GM19043 (cell line): ENCODE measurements around the gene THAP4.

Experiments used
- ATAC-seq: cut with Tn5 transposase; IDR thresholded peaks from one replicate; pipeline ENCODE4 v1.9.1; 2021; ENCODE audit warnings: low read depth; ENCODE audit not compliant: unreplicated experiment

Gene THAP4, protein sequence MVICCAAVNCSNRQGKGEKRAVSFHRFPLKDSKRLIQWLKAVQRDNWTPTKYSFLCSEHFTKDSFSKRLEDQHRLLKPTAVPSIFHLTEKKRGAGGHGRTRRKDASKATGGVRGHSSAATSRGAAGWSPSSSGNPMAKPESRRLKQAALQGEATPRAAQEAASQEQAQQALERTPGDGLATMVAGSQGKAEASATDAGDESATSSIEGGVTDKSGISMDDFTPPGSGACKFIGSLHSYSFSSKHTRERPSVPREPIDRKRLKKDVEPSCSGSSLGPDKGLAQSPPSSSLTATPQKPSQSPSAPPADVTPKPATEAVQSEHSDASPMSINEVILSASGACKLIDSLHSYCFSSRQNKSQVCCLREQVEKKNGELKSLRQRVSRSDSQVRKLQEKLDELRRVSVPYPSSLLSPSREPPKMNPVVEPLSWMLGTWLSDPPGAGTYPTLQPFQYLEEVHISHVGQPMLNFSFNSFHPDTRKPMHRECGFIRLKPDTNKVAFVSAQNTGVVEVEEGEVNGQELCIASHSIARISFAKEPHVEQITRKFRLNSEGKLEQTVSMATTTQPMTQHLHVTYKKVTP

DNA sequence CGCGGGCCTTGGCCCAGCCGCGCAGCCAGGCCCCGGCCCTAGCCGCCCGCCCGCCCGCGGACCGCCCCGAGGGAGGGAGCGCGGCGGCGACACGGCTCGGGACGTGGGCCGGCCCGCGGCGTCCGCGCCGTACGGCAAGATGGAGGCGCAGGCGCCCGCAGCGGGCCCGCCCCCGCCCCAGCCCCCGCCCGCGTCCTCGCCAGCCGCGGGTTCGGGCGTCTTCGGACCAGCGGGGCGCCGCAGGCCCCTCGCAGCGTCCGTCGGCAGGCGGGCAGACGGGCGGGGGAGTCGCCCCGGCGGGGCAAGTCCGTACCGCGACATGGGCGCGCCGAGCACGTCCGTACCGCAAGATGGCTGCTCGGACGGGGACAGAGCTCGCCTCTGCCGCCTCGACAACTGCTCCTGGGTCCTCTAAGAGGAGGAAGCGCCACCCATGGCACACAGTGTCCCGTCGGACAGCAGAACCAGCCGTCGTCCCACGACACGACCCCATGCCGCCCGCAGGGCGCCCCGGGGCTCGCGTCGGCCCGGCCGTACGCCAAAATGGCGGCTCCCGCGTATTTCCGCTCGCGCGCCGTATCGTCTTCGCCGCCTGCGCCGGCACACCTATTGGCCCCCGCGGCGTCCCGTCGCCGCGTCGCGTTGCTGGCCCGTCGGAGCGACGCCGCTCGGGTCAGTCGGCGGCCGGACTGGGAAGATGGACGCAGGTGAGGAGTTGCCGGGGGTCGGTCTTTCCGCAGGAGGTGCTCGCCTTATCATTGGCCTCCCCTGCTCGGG lies at the start of gene THAP4, which contains the start of gene ATG4B:
THAP4 (minus strand) TSS at position 141 of the 777 bp plus-strand sequence. CDS start 141 bp downstream, outside the sequence.
ATG4B (plus strand) TSS at position 676 of the 777 bp plus-strand sequence; CDS start at position 698, 22 bp downstream.
- peak; percentile 43 for ATAC-seq

DNA sequence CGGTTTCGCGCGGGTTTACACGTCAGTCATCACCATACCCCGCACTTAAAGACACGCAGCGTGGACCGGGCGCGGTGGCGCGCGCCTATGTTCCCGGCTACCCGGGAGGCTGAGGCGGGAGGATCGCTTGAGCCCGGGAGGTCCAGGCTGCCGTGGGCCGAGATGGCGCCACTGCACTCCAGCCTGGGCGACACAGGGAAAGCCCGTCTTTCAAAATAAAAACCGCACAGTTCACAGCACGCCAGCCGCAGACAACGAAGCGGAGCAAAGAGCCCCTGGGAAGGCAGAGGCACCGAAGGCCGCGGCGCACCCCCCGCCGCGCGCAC lies 49.3 kb upstream of the THAP4 start:
- ATAC-seq = peak; percentile 6

DNA sequence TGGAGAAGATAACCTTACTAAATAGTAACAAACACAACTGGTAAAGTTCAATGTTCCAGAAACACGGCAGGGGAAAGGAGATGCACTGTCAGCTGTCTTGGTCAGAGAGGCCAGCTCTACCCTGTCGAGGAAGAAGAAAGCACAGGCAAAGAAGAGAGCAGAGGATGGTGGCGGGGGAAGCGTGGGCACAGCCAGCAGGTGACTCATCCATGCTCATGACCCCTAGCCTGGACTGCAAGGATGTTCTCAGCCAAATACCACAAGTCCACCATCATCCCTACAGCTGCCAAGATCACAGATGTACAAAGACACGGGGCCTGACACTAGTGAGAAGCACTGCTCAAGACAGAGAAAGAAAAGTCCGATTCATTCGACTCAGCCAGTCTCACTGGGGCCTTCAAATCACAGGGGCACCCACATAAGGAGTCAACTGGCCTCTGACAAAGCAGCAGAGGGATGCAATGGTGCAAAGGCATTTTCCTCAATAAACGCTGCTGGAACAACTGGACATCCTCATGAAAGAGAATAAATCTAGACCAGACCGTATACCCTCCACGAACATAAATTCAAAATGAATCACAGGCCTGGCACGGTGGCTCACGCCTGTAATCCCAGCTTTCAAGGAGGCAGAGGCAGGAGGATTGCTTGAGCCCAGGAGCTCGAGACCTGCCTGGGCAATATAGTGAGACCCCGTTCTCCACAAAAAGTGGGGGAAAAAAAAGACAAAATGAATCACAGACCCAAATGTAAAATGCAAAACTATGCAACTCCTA lies 44.1 kb upstream of the THAP4 start:
- no peak for ATAC-seq

DNA sequence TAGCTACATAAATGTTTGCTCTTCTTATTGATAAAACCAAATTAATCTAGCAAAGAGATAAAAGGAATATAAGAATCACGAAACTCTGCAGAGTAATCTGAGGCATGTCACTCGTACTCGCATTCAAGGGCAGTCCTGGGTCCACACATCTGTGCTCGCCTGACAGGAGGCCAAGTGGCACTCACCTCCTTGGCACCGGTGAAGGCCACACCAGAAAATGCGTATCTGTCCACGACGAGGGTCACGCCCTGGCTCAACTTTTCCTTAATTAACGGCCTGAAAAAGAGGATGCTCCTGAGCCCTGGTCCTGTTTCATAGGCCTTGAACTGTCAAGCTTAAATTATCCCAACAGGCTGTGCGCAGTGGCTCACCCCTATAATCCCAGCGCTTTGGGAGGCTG lies 43.1 kb upstream of the THAP4 start:
- no peak for ATAC-seq

DNA sequence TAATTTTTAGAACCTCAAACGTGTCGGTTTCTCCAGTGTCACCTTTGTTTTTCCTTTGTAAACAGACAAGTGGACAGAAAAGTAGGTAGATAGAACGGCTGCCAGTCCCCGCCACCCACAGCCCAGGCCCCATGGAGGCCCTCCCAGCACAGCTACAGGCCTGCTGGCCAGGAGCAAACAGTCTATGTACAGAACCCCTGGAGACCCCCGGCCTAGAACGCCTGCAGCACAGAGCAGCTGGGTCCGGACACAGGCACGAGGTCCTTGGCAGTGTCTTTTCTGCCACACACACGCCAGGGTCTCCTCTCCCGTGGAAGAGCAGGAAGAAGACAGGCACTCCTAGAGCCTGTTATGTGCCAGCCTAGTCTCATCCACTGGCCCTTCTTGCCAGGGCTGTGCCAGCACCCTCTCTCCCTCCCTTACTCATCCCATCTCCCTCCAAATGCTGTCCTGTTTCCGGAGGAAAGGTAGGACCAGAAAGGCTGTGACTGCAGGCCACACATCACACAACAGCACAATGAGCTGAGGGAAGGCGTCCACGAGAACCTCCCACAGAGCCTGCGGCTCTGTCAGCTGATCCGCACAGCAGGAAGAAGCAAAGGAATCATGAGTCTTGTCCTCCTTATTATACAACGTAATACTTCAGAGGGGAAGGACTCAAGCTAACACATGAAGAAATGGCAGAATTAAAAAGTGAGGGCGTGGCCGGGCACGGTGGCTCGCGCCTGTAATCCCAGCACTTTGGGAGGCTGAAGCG lies 42.0 kb upstream of the THAP4 start:
- ATAC-seq = no peak

DNA sequence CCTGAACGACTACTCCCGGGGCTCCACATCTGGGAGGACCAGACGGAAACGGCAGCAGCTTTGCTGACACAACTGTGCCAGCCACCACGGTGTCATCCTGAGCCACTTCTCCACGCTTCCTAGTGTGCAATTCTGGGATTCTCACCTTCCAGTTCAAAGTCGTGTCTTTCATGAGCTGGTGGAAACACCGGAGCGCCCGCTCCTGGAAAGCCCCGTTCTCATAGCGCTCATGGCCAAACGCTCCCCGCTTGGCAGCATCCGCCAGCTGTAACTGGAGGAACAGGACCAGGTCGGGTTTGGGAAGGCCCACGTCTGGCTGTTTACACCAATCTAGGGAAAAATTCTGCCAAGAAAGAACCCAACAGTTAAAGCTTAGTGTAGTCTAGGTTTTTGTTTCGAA lies 41.3 kb upstream of the THAP4 start:
- no peak for ATAC-seq

DNA sequence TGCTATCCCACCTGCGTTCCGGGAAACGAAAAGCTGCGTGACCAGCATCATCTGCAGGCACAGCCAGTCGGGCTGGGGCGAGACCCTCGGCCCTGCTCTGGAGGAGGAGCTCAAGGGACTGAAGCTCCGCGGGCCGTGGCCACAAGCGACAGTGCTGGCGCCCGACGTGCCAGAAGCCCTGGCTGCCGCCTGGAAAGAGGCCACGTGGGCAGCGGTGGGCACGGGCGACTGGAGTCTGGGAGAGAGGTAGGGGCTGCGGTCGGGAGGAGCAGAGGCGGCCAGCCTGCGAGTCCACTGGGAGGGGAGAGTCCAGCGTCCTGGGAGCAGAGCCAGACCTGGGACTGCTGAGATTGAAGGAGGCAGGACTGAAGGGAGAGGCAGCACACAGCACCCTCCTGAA lies 40.4 kb upstream of the THAP4 start:
- no peak for ATAC-seq

DNA sequence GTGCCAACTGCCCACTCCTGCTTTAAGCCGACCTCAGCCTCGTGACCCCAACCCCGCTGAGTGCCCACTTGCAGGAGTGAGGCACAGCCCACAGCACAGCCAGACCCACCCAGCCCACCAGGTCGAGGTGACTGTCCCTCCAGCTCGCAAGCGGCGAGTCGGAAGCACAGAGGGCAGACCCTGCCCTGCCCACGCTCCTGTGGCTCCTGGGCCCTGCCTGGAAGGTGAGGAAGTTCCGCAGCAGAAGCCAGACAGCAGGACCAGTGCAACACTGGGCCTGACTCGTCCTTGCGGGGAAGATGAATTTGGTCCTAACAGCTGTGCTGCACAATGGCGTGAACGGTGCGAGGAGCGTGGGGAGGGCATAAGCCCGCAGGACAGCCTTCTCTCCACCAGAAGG lies 39.7 kb upstream of the THAP4 start:
- no peak for ATAC-seq

DNA sequence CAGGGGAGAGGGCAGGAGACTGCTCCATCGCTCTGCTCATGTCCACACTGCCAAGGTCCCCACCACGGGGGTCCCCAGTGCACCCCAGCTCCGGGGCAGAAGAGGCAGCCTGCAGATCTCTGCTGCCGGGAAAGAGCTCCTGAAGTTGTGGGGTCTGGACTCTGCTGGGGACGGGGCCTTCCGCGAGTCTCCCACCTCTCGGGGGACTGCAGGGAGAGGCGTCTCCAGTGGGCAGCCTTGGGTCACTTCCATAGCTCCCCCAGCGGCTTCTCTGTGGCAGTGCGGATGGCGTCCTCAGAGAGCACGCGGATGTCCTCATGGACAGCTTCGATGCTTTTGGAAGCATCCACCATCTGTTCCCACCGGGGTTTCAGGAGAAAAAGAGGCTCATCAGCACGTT lies 38.9 kb upstream of the THAP4 start:
- no peak for ATAC-seq

DNA sequence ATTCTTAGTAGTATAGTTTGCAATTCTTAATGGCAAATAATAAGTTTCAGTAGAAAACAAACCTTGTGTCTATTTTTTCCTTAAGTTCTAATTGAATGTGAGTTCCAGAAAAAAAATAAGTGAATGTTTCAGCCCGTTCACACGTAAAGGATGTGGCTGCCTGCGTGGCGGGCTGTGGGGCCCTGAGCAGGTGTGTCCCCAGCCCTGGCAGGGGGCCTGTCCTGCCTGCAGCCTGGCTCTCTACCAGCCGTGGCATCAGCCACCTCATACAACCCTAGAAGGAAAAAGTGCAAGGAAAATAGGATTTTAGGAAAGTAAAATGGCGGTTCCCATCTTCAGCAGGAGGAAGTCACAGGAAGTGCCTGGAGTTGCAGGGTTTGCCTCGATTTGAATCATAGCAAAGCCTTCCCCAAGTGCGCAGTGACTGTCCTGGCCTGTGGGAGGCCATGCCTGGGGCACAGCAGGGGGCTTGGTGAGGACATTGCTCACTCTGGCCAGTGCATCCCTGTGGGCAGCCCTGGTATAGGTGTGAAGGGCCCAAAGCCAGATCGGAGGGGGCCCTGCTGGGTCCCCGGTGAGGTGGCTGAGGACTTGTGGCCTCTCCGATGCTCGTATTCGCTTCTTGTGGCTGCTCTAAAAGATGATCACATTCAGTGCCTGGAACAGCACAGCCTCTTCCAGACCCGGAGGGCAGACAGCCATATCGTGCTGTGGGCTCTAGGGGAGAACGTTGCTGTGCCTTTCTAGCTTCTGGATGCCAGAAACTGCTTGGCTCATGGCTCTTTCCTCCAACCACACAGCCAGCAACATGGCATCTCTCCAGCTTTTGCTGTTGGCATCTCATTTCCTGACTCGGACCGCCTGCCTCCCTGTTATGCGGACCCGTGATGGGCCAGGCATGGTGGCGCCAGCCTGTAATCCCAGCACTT lies 37.1 kb upstream of the THAP4 start:
- ATAC-seq = no peak

DNA sequence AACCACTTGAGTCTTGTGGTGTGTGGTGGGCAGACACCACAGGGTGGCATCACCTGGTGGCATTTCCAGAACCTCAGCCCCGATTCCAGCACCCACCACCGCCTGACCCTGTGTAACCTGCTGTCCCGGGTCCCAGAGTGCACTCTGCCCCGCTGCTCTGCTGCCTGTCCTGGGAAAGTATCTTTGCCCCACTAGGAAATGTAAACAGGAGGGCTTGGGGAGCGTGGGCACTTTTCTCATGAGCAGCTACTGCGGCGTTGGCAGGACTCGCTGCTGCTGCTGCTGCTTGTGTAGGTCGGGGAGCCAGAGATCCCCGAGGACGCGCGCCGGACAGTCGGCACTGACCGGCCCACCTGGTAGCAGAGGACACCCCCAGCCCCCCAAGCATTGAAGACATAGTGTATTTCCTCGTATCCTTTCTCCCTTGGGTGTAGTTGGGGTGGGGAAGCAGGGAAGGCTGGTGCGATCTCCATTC lies 36.3 kb upstream of the THAP4 start:
- no peak for ATAC-seq

DNA sequence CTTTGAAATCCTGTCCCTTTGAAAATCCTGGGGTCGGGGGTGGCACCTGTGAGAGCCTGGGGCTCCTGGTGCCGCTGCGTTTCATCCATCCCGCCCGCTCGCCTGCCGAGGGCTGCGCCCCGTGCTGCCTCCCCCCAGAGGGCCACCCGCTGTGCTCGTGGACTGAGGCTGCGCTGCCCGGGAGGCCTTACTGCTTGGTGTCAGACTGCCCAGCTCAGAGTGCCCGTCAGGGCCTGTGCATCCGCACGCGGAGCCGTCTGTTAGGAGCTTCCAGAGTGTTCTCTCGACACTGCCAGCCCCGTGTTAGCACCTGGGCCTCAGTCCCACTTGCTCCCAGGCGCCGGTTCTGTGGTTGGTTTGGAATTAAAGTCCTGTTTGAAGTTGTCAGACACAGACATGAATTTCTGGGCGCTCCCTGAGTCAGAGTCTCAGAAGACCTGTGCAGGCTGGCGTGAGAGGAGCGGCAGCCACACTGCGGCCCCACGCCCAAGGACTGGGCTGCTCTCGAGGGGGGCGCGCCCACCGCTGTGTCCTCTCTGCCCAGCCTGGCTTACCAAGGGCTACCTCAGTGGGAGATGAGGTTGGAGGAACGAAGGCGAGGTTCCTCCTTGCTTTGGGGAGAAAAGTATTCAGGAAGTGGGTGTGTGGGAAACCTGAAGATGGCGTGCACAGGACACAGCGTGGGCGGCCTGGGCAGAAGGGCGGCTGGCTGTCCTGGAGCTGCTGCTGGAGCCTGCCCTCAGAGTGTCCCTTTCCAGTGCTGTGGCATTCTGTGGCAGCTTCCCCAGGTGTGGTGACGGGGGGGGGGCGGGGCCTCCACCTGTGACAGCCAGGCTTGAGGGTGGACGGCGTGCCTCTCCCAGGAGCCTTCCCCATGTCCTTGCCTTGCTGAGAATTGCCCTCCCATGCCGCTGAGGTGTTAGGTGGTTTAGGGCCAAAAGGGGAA lies 35.6 kb upstream of the THAP4 start:
- no peak for ATAC-seq

DNA sequence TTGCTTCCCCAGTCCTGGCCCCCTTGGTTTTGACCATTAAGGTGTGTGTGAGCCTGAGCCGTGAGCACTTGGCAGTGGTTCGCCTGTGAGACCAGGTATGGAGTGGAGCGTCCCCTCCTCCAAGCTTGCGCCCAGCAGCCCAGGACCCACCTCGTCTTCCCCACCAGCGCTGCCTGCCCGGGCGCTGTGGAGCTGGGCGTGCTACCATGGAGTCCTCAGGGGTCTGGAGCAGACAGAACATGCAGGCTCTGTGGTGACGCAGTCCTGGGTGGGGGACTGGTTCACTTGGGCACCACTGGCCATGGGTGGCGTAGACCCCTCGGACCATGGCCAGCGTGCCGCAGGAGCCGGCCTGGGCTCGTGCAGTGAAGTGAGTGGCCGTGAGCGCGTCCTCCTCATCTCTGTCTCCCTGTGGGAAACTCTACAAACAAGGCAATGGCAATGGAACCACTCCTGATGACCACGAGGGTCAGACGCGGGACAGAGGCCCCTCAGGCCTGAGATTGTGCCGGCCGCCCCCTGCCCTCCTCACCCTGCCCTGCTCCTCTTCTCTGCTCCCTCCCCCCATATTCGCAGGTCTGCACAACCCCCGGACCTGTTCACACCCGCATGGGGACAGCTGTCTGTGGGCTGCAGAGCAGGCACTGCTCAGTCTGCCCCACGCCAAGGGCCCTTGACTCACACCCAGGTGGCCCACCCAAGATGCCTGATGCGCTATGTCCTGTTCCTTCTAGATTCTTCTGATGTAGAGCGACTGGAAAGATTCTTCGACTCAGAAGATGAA lies 34.7 kb upstream of the THAP4 start:
- no peak for ATAC-seq

DNA sequence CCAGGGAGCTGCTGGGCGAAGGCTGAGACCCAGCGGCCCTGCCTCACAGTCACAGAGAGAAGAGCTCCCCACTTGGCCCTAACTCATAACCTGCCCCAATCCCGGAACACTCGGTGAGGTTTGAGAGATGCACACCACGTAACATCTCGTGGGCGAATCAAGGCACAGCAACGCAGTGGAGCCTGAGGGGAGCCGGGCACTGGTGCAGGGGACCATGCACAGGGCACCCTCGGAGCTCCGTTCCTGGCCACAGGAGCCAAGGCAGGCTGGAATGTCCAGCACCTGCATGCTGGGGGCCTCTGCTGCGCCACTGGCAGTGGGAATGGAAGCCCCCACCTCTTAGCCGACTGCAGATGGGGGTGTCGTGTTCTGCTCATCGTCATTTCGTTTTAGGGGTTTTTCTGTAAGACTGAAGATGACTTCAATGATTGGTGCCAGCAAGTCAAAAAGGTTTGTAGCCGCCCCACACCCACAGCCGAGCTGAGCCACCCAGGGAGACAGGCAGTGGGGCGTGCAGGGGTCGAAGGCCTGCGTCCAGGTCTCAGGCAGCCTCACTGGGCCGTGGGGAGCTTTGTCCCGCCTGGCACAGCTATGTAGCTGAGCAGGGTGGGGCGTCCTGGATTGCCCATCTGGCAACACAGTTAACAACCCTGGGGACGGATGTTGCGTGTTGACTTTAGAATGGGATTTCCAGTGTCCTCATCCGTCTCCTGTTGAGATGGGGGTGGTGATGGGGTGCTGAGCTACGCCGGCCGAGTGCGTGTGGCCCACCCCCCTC lies 33.6 kb upstream of the THAP4 start:
- ATAC-seq = no peak

DNA sequence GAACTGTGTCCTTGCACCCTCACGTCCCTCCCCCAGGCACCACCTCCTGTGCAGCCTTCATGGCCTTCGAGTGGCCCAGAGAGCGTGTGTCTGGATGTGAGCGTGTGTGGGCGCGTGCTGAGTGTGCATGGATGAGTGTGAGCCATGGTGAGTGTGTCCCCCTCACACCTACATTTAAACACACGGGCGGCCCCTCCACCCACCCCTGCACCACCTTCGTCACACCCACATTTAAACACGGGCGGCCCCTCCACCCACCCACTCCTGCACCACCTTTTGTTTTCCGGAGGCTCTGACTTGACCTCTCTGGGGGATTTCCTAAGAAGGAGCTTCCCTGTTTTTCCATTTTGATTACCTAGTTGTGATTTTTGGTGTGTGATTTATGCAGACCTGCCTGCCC lies 31.9 kb upstream of the THAP4 start:
- no peak for ATAC-seq

DNA sequence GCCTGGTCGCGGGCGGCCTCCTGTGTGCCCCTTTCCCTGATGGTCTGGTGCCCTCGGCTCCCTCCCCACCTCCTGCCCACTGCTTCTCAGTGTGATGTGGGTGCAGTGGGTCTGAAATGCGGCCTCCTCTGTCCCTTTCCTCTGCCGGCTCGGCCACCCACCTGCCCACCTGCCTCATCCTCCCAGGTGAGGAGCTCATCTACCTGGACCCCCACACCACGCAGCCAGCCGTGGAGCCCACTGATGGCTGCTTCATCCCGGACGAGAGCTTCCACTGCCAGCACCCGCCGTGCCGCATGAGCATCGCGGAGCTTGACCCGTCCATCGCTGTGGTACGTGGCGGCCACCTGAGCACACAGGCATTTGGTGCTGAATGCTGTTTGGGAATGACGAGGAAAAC lies 31.4 kb upstream of the THAP4 start:
- ATAC-seq = no peak
